Ishikawa (cell line): ENCODE measurements around the gene OR11G2.

ENCODE experiments used
- CEBPB ChIP-seq: IDR thresholded peaks from 2 replicates; pipeline ENCODE4 v1.6.1; 2012
- CREB1 ChIP-seq: IDR thresholded peaks from 2 replicates; pipeline ENCODE4 v1.6.1; 2012; ENCODE audit warnings: low read depth
- EP300 ChIP-seq: IDR thresholded peaks from 2 replicates; pipeline ENCODE4 v1.6.1; 2012; ENCODE audit warnings: borderline replicate concordance
- RAD21 ChIP-seq: IDR thresholded peaks from 2 replicates; pipeline ENCODE4 v1.6.1; 2012; ENCODE audit warnings: low read depth
- TAF1 ChIP-seq: IDR thresholded peaks from 2 replicates; pipeline ENCODE4 v1.6.1; 2012; ENCODE audit warnings: low read depth, mild to moderate bottlenecking
- TCF12 ChIP-seq: IDR thresholded peaks from 2 replicates; pipeline ENCODE4 v1.6.1; 2012; ENCODE audit warnings: low read depth
- TEAD4 ChIP-seq: IDR thresholded peaks from 2 replicates; pipeline ENCODE4 v1.6.1; 2012
- YY1 ChIP-seq: IDR thresholded peaks from 2 replicates; pipeline ENCODE4 v1.6.1; 2012; ENCODE audit warnings: low read depth
- TF ChIP-seq, protein P1 (sequence below): IDR thresholded peaks from 2 replicates; pipeline ENCODE4 v1.6.1; 2012
- TF ChIP-seq, protein P2 (sequence below): IDR thresholded peaks from 2 replicates; pipeline ENCODE4 v1.6.1; 2012
- TF ChIP-seq, protein P3 (sequence below): IDR thresholded peaks from 2 replicates; pipeline ENCODE4 v1.6.1; 2012; ENCODE audit warnings: low read depth, mild to moderate bottlenecking

DNA sequence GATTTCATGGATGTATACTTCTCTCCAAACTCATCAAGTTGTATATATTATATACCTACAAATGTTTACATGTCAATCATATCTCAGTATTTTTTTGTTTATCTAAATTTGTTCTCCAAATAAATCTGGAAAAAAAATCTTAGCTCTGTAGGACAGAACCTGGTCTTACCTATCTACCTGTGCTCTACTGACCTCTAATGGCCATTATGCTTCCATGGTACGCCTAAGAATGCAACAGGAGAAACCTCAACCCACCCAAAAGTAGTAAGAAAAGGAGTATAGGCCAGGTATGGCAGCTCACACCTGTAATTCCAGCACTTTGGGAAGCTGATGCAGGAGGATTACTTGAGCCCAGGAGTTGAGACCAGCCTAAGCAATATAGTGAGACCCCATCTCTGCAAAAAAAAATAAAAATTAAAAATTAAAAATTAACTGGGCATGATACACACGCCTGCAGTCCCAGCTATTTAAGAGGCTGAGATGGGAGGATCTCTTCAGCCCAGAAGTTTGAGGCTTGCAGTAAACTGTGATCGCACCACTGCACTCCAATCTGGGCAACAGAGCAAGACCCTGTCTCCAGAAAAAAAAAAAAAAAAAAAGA, 57.0 kb downstream of the OR11G2 start:
- TF ChIP-seq, protein P1, sequence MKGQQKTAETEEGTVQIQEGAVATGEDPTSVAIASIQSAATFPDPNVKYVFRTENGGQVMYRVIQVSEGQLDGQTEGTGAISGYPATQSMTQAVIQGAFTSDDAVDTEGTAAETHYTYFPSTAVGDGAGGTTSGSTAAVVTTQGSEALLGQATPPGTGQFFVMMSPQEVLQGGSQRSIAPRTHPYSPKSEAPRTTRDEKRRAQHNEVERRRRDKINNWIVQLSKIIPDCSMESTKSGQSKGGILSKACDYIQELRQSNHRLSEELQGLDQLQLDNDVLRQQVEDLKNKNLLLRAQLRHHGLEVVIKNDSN: no peak
- TF ChIP-seq, protein P2, sequence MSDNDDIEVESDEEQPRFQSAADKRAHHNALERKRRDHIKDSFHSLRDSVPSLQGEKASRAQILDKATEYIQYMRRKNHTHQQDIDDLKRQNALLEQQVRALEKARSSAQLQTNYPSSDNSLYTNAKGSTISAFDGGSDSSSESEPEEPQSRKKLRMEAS: no peak
- no peak for TF ChIP-seq EP300
- TF ChIP-seq, protein P3, sequence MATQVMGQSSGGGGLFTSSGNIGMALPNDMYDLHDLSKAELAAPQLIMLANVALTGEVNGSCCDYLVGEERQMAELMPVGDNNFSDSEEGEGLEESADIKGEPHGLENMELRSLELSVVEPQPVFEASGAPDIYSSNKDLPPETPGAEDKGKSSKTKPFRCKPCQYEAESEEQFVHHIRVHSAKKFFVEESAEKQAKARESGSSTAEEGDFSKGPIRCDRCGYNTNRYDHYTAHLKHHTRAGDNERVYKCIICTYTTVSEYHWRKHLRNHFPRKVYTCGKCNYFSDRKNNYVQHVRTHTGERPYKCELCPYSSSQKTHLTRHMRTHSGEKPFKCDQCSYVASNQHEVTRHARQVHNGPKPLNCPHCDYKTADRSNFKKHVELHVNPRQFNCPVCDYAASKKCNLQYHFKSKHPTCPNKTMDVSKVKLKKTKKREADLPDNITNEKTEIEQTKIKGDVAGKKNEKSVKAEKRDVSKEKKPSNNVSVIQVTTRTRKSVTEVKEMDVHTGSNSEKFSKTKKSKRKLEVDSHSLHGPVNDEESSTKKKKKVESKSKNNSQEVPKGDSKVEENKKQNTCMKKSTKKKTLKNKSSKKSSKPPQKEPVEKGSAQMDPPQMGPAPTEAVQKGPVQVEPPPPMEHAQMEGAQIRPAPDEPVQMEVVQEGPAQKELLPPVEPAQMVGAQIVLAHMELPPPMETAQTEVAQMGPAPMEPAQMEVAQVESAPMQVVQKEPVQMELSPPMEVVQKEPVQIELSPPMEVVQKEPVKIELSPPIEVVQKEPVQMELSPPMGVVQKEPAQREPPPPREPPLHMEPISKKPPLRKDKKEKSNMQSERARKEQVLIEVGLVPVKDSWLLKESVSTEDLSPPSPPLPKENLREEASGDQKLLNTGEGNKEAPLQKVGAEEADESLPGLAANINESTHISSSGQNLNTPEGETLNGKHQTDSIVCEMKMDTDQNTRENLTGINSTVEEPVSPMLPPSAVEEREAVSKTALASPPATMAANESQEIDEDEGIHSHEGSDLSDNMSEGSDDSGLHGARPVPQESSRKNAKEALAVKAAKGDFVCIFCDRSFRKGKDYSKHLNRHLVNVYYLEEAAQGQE: no peak
- no peak for TF ChIP-seq YY1
- peak; percentile 62 for TF ChIP-seq RAD21
- peak; percentile 31; the same call in 1 of the 2 replicates for TF ChIP-seq TEAD4
- TF ChIP-seq TAF1: no peak
- no peak for TF ChIP-seq CREB1
- no peak for TF ChIP-seq TCF12
- TF ChIP-seq CEBPB: no peak
